ENCODE measurements around the gene SKAP2.

The SKAP2 gene

GRCh38 chr7:26658389-26659084 lies 205.9 kb downstream of the SKAP2 start:
- CTCF ChIA-PET: interaction anchor here (0.6 to 3.0 kb wide), 7 partner anchors 9 to 758 kb away, joined by 3 to 21 read pairs (median 4); no protein-coding TSS in a partner anchor
- POLR2A ChIA-PET: no interaction called here
- Histone ChIP-seq H3K4me3 (ENCODE audit: low read depth, low read length) (no peak overlapping the region), H3K9me3 (ENCODE audit: control insufficient read depth, insufficient read depth, low read depth, low read length) (no peaks in the 10 kb centered on the region), H3K27ac (ENCODE audit: extremely low read depth, low read depth, low read length) (peak overlapping the region; percentile 11; the same call in 1 of the 2 replicates), H3K36me3 (ENCODE audit: control insufficient read depth in 2 of 2, insufficient read depth in 1 of 2, low read length in 2 of 2) (no peaks in the 10 kb centered on the region), H3K4me1 (ENCODE audit: control insufficient read depth, insufficient read depth, low read length) (peaks cover 64% of the 10 kb centered on the region)
- TF ChIP-seq ZNF24 (tag by site-specific recombination; IDR thresholded peaks at IDR 0.05): no peak
- TF ChIP-seq WT1 (tag by site-specific recombination; IDR thresholded peaks at IDR 0.05): no peak
- no peak for TF ChIP-seq ZNF175 (tag by site-specific recombination; IDR thresholded peaks at IDR 0.05)
- no peak for TF ChIP-seq ZNF423 (tag by site-specific recombination; IDR thresholded peaks at IDR 0.05)
- TF ChIP-seq PRDM1 (tag by site-specific recombination; IDR thresholded peaks at IDR 0.05): no peak
- TF ChIP-seq ZNF341 (tag by site-specific recombination; IDR thresholded peaks at IDR 0.05; ENCODE audit: low read depth): 0 out of 2 replicates have a peak, but pooled peaks have one; percentile 36
- TF ChIP-seq, protein P1, sequence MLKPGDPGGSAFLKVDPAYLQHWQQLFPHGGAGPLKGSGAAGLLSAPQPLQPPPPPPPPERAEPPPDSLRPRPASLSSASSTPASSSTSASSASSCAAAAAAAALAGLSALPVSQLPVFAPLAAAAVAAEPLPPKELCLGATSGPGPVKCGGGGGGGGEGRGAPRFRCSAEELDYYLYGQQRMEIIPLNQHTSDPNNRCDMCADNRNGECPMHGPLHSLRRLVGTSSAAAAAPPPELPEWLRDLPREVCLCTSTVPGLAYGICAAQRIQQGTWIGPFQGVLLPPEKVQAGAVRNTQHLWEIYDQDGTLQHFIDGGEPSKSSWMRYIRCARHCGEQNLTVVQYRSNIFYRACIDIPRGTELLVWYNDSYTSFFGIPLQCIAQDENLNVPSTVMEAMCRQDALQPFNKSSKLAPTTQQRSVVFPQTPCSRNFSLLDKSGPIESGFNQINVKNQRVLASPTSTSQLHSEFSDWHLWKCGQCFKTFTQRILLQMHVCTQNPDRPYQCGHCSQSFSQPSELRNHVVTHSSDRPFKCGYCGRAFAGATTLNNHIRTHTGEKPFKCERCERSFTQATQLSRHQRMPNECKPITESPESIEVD (tag by site-specific recombination; IDR thresholded peaks at IDR 0.05): peak; percentile 38; the same call in 1 of the 2 replicates
- no peak for TF ChIP-seq SP2 (tag by site-specific recombination; IDR thresholded peaks at IDR 0.05)
- TF ChIP-seq ZNF624 (tag by site-specific recombination; IDR thresholded peaks at IDR 0.05): no peak
- TF ChIP-seq, protein P2, sequence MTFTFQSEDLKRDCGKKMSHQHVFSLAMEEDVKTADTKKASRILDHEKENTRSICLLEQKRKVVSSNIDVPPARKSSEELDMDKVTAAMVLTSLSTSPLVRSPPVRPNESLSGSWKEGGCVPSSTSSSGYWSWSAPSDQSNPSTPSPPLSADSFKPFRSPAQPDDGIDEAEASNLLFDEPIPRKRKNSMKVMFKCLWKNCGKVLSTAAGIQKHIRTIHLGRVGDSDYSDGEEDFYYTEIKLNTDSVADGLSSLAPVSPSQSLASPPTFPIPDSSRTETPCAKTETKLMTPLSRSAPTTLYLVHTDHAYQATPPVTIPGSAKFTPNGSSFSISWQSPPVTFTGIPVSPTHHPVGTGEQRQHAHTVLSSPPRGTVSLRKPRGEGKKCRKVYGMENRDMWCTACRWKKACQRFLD (tag by site-specific recombination; IDR thresholded peaks at IDR 0.05): no peak
- TF ChIP-seq ZNF354C (tag by site-specific recombination; IDR thresholded peaks at IDR 0.05; ENCODE audit: borderline replicate concordance, low read depth): no peak
- TF ChIP-seq GLI2 (tag by site-specific recombination; IDR thresholded peaks at IDR 0.05; ENCODE audit: borderline replicate concordance, low read depth): no peak
- TF ChIP-seq ZNF621 (tag by site-specific recombination; IDR thresholded peaks at IDR 0.05): no peak
- no peak for TF ChIP-seq KLF7 (tag by site-specific recombination; IDR thresholded peaks at IDR 0.05; ENCODE audit: borderline replicate concordance)
- TF ChIP-seq ZNF133 (tag by site-specific recombination; IDR thresholded peaks at IDR 0.05): no peak

- ChIA-PET CTCF (interaction anchor here (0.6 to 3.0 kb wide), 7 partner anchors 10 to 765 kb away, joined by 3 to 21 read pairs (median 3); no protein-coding TSS in a partner anchor), POLR2A (no interaction called here)
- no peaks in the 10 kb centered on the region for H3K9me3 ChIP-seq (ENCODE audit: control insufficient read depth, insufficient read depth, low read depth, low read length)
- no peak overlapping the region for H3K4me3 ChIP-seq (ENCODE audit: low read depth, low read length)
- TF ChIP-seq ZBTB1 (tag by site-specific recombination; IDR thresholded peaks at IDR 0.05) (no peak), IKZF3 (tag by site-specific recombination; IDR thresholded peaks at IDR 0.05) (no peak), ZNF133 (tag by site-specific recombination; IDR thresholded peaks at IDR 0.05) (no peak), GLIS1 (tag by site-specific recombination; IDR thresholded peaks at IDR 0.05) (peak; percentile 21; the same call in 1 of the 2 replicates), FEZF1 (tag by site-specific recombination; IDR thresholded peaks at IDR 0.05) (peak; percentile 55)
- H3K36me3 ChIP-seq (ENCODE audit: control insufficient read depth in 2 of 2, insufficient read depth in 1 of 2, low read length in 2 of 2): no peaks in the 10 kb centered on the region
- peak overlapping the region; percentile 11; the same call in 1 of the 2 replicates for H3K27ac ChIP-seq (ENCODE audit: extremely low read depth, low read depth, low read length)
- H3K4me1 ChIP-seq (ENCODE audit: control insufficient read depth, insufficient read depth, low read length): peaks cover 68% of the 10 kb centered on the region
Measured at GRCh38 chr7:26657686-26658388, 206.6 kb downstream of the SKAP2 start.
